OCI-LY3 (cell line): ENCODE results near the gene GPR84.
"Not testable (repeated sequence)": the region's sequence is repeated elsewhere in the genome, so short reads cannot be mapped to it uniquely, and the experiment has no call there.

ENCODE experiments used
- H2AFZ ChIP-seq: fragments of 200-600, 300-600 bp; shearing (Covaris generic); 2 replicates; pipeline ENCODE4 v1.6.0; 2014; ENCODE audit warnings: antibody characterized with exemption, low read depth, low read length
- H3K27ac ChIP-seq: fragments of 200-600, 300-600 bp; sonication (generic); 2 replicates; pipeline ENCODE4 v1.5.1; 2014; ENCODE audit warnings: mild to moderate bottlenecking, low read length, moderate library complexity, mixed read lengths
- H3K27me3 ChIP-seq: fragments of 200-600, 300-600 bp; sonication (generic); 2 replicates; pipeline ENCODE4 v1.6.1; 2014; ENCODE audit warnings: low read depth, low read length, mixed read lengths
- H3K36me3 ChIP-seq: fragments of 200-600, 300-600 bp; sonication (generic); replicated peaks from 2 replicates; pipeline ENCODE3; 2014; ENCODE audit warnings: low read depth, low read length, mixed read lengths
- H3K4me1 ChIP-seq: fragments of 300-600, 200-600 bp; sonication (generic); 2 replicates; pipeline ENCODE4 v1.6.1; 2014; ENCODE audit warnings: low read length, mixed read lengths
- H3K4me2 ChIP-seq: fragments of 200-600, 300-600 bp; sonication (generic); 2 replicates; pipeline ENCODE4 v1.6.1; 2014; ENCODE audit warnings: low read length, mixed read lengths
- H3K4me3 ChIP-seq: fragments of 300-600, 200-600 bp; sonication (generic); 2 replicates; pipeline ENCODE4 v1.5.1; 2014; ENCODE audit warnings: antibody characterized with exemption, mild to moderate bottlenecking, low read length, moderate library complexity
- H3K79me2 ChIP-seq: fragments of 300-600, 200-600 bp; shearing (Covaris generic); 2 replicates; pipeline ENCODE4 v1.6.1; 2014; ENCODE audit warnings: mild to moderate bottlenecking, low read length, mixed read lengths
- H3K9ac ChIP-seq: fragments of 300-600, 200-600 bp; shearing (Covaris generic); 2 replicates; pipeline ENCODE4 v1.6.0; 2014; ENCODE audit warnings: mild to moderate bottlenecking, low read length, moderate library complexity
- H3K9me3 ChIP-seq: fragments of 200-600, 300-600 bp; shearing (Covaris generic); 2 replicates; pipeline ENCODE4 v1.6.1; 2014; ENCODE audit warnings: low read length, mixed read lengths; ENCODE audit not compliant: insufficient read depth
- H4K20me1 ChIP-seq: fragments of 200-600, 300-600 bp; sonication (generic); 2 replicates; pipeline ENCODE4 v1.6.1; 2016; ENCODE audit warnings: low read length, mixed read lengths; ENCODE audit not compliant: insufficient read depth
- CTCF ChIP-seq: fragments of 200-600, 300-600 bp; sonication (generic); IDR thresholded peaks from 2 replicates; pipeline ENCODE4 v1.5.1; 2014; ENCODE audit warnings: antibody characterized with exemption, low read length, low read depth
- EZH2phosphoT487 ChIP-seq: fragments of 200-600 bp; shearing (Covaris generic); IDR thresholded peaks from 2 replicates; pipeline ENCODE4 v1.6.1; 2018; ENCODE audit warnings: antibody characterized with exemption, mixed run types, low read depth

Gene GPR84

GRCh38 chr12:54330442-54330841, 33.8 kb downstream of the GPR84 start:
- no peak overlapping the region for H3K4me3 ChIP-seq
- H3K4me2 ChIP-seq, result no peak overlapping the region
- H3K9ac ChIP-seq, result no peak overlapping the region

GRCh38 chr12:54329759-54330158, 34.5 kb downstream of the GPR84 start:
- Histone ChIP-seq H3K79me2 (peaks cover 44% of the 10 kb centered on the region), H3K4me1 (0 out of 2 replicates have a peak, but pooled peaks cover 4% of the 10 kb centered on the region), H3K27me3 (no peaks in the 10 kb centered on the region), H3K27ac (no peak overlapping the region), H3K4me2 (no peak overlapping the region), H3K9me3 (no peaks in the 10 kb centered on the region), H3K4me3 (no peak overlapping the region), H3K9ac (no peak overlapping the region), H2AFZ (no peak overlapping the region), H4K20me1 (peaks cover 6% of the 10 kb centered on the region; the same call in 1 of the 2 replicates), H3K36me3 (no peaks in the 10 kb centered on the region)
- TF ChIP-seq CTCF, result no peak
- TF ChIP-seq EZH2phosphoT487, result no peak

More at GRCh38 chr12:54330442-54330841, 33.8 kb downstream of the GPR84 start:
- H3K36me3 ChIP-seq, result no peaks in the 10 kb centered on the region
- H3K4me1 ChIP-seq, result 0 out of 2 replicates have a peak, but pooled peaks cover 4% of the 10 kb centered on the region
- no peak overlapping the region for H3K27ac ChIP-seq
- peaks cover 6% of the 10 kb centered on the region; the same call in 1 of the 2 replicates for H4K20me1 ChIP-seq
- H2AFZ ChIP-seq, result no peak overlapping the region
- no peaks in the 10 kb centered on the region for H3K27me3 ChIP-seq
- TF ChIP-seq EZH2phosphoT487 (no peak), CTCF (no peak)
- no peaks in the 10 kb centered on the region for H3K9me3 ChIP-seq
- H3K79me2 ChIP-seq, result peaks cover 39% of the 10 kb centered on the region

- TF ChIP-seq EZH2phosphoT487 (no peak), CTCF (no peak)
- Histone ChIP-seq H3K27ac (no peak overlapping the region), H3K36me3 (no peaks in the 10 kb centered on the region)
Observed at GRCh38 chr12:54328595-54329337, 35.5 kb downstream of the GPR84 start.

GRCh38 chr12:54325442-54326109, 38.7 kb downstream of the GPR84 start:
- H2AFZ ChIP-seq, H3K27me3 ChIP-seq, H4K20me1 ChIP-seq, H3K4me1 ChIP-seq, H3K36me3 ChIP-seq, H3K9me3 ChIP-seq: not testable (repeated sequence)
- H3K4me2 ChIP-seq, result peak overlapping the region; percentile 84
- H3K27ac ChIP-seq, result peak overlapping the region; percentile 24
- H3K4me3 ChIP-seq, result peak overlapping the region; percentile 94
- peaks cover 31% of the 10 kb centered on the region for H3K79me2 ChIP-seq
- H3K9ac ChIP-seq, result peak overlapping the region; percentile 86

More at GRCh38 chr12:54328595-54329337, 35.5 kb downstream of the GPR84 start:
- no peak overlapping the region for H2AFZ ChIP-seq
- no peaks in the 10 kb centered on the region for H3K27me3 ChIP-seq
- H3K4me2 ChIP-seq, result no peak overlapping the region
- peaks cover 8% of the 10 kb centered on the region for H3K4me1 ChIP-seq
- no peaks in the 10 kb centered on the region for H3K9me3 ChIP-seq
- H4K20me1 ChIP-seq, result peaks cover 6% of the 10 kb centered on the region; the same call in 1 of the 2 replicates
- H3K4me3 ChIP-seq, result no peak overlapping the region
- H3K79me2 ChIP-seq, result peaks cover 44% of the 10 kb centered on the region
- H3K9ac ChIP-seq, result no peak overlapping the region
